H9 (cell line): ENCODE results near the gene B3GNT5. TPM values are rescaled to one million over a fixed set of nuclear protein-coding genes. Genes with fewer than 3 reads are reported as not detected.

Source experiments
- DNase-seq: peaks from one replicate; pipeline ENCODE4 v3.0.0-alpha.2; 2017
- H2AFZ ChIP-seq: one replicate; pipeline ENCODE4 v1.6.1; 2013; ENCODE audit warnings: mild to moderate bottlenecking, low read length, control low read depth, moderate library complexity
- H2AK5ac ChIP-seq: 2 replicates; pipeline ENCODE4 v1.6.1; 2013; ENCODE audit warnings: low read length, control low read depth, mixed read lengths; ENCODE audit not compliant: insufficient read length
- H2BK120ac ChIP-seq: one replicate; pipeline ENCODE4 v1.6.1; 2013; ENCODE audit warnings: low read depth, mild to moderate bottlenecking, low read length, control low read depth, inconsistent platforms; ENCODE audit not compliant: poor library complexity, severe bottlenecking
- H2BK12ac ChIP-seq: 2 replicates; pipeline ENCODE4 v1.6.1; 2013; ENCODE audit warnings: low read length, control low read depth, mixed read lengths, low read depth; ENCODE audit not compliant: insufficient read length
- H2BK15ac ChIP-seq: 2 replicates; pipeline ENCODE4 v1.6.1; 2013; ENCODE audit warnings: low read depth, low read length, control low read depth
- H2BK20ac ChIP-seq: one replicate; pipeline ENCODE4 v1.6.1; 2013; ENCODE audit warnings: low read depth, mild to moderate bottlenecking, low read length, control low read depth, inconsistent platforms; ENCODE audit not compliant: poor library complexity, severe bottlenecking
- H2BK5ac ChIP-seq: 2 replicates; pipeline ENCODE4 v1.6.1; 2013; ENCODE audit warnings: low read length, control low read depth, mixed read lengths; ENCODE audit not compliant: insufficient read length
- H3K14ac ChIP-seq: 2 replicates; pipeline ENCODE4 v1.6.1; 2013; ENCODE audit warnings: low read length, control low read depth; ENCODE audit not compliant: insufficient read depth
- H3K18ac ChIP-seq: 2 replicates; pipeline ENCODE4 v1.6.1; 2013; ENCODE audit warnings: low read depth, mild to moderate bottlenecking, mixed read lengths, low read length, control low read depth; ENCODE audit not compliant: insufficient read length
- H3K23ac ChIP-seq: 2 replicates; pipeline ENCODE4 v1.6.1; 2013; ENCODE audit warnings: low read length, control low read depth, mixed read lengths, low read depth; ENCODE audit not compliant: insufficient read length
- H3K23me2 ChIP-seq: 2 replicates; pipeline ENCODE4 v1.6.1; 2013; ENCODE audit warnings: low read depth, mild to moderate bottlenecking, mixed read lengths, low read length, control low read depth; ENCODE audit not compliant: insufficient read length, poor library complexity, severe bottlenecking
- H3K27ac ChIP-seq: 2 replicates; pipeline ENCODE4 v1.5.1; 2013; ENCODE audit warnings: low read length, control low read depth, mixed read lengths, low read depth; ENCODE audit not compliant: insufficient read length
- H3K27me3 ChIP-seq: 2 replicates; pipeline ENCODE4 v1.6.1; 2013; ENCODE audit warnings: low read length, control low read depth, inconsistent platforms; ENCODE audit not compliant: insufficient read depth
- H3K4ac ChIP-seq: 2 replicates; pipeline ENCODE4 v1.6.1; 2013; ENCODE audit warnings: low read depth, mild to moderate bottlenecking, control low read depth, inconsistent platforms, low read length, moderate library complexity
- H3K4me1 ChIP-seq: 2 replicates; pipeline ENCODE4 v1.6.1; 2013; ENCODE audit warnings: low read length, control low read depth, inconsistent platforms; ENCODE audit not compliant: insufficient read depth
- H3K4me2 ChIP-seq: 2 replicates; pipeline ENCODE4 v1.6.1; 2013; ENCODE audit warnings: low read length, control low read depth, mixed read lengths; ENCODE audit not compliant: insufficient read length, insufficient read depth
- H3K56ac ChIP-seq: 2 replicates; pipeline ENCODE4 v1.6.1; 2013; ENCODE audit warnings: low read depth, mild to moderate bottlenecking, mixed read lengths, low read length, control low read depth; ENCODE audit not compliant: insufficient read length
- H3K79me1 ChIP-seq: 2 replicates; pipeline ENCODE4 v1.6.1; 2013; ENCODE audit warnings: low read depth, mild to moderate bottlenecking, moderate library complexity, low read length, control low read depth, inconsistent platforms; ENCODE audit not compliant: insufficient read depth, poor library complexity, severe bottlenecking
- H3K79me2 ChIP-seq: 2 replicates; pipeline ENCODE4 v1.6.1; 2013; ENCODE audit warnings: low read length, control low read depth, inconsistent platforms; ENCODE audit not compliant: insufficient read depth
- H3K9ac ChIP-seq: 2 replicates; pipeline ENCODE4 v1.6.1; 2013; ENCODE audit warnings: low read length, control low read depth, mixed read lengths; ENCODE audit not compliant: insufficient read length; ENCODE audit errors: extremely low read depth
- H3K9me3 ChIP-seq: one replicate; pipeline ENCODE4 v1.6.1; 2013; ENCODE audit warnings: low read depth, low read length, inconsistent platforms; ENCODE audit not compliant: control insufficient read depth
- H3T11ph ChIP-seq: one replicate; pipeline ENCODE4 v1.6.1; 2013; ENCODE audit warnings: mild to moderate bottlenecking, low read length, control low read depth, inconsistent platforms
- H4K20me1 ChIP-seq: one replicate; pipeline ENCODE4 v1.6.1; 2013; ENCODE audit not compliant: control insufficient read depth, insufficient read length, insufficient read depth
- H4K5ac ChIP-seq: 2 replicates; pipeline ENCODE4 v1.6.1; 2013; ENCODE audit warnings: low read depth, mild to moderate bottlenecking, mixed read lengths, low read length, control low read depth; ENCODE audit not compliant: insufficient read length
- H4K8ac ChIP-seq: replicated peaks from 2 replicates; pipeline ENCODE4 v1.6.1; 2013; ENCODE audit warnings: low read length, control low read depth, mixed read lengths, low read depth; ENCODE audit not compliant: insufficient read length
- H4K91ac ChIP-seq: 2 replicates; pipeline ENCODE4 v1.6.1; 2013; ENCODE audit warnings: low read depth, mild to moderate bottlenecking, moderate library complexity, mixed read lengths, low read length, control low read depth; ENCODE audit not compliant: insufficient read length
- H3K27ac Mint-ChIP-seq, 3 experiments: 2 replicates in 2 of 3; 3 replicates in 1 of 3; pipeline ENCODE4 v1.8.0; 2020 to 2021; ENCODE audit warnings: mixed read lengths in 3 of 3, mild to moderate bottlenecking in 1 of 3, moderate library complexity in 1 of 3
- H3K27me3 Mint-ChIP-seq: 2 replicates; pipeline ENCODE4 v1.8.0; 2021; ENCODE audit warnings: low read depth, mild to moderate bottlenecking, moderate library complexity, mixed read lengths
- H3K36me3 Mint-ChIP-seq, 3 experiments: 2 replicates in 2 of 3; 3 replicates in 1 of 3; pipeline ENCODE4 v1.8.0; 2020 to 2021; ENCODE audit warnings: low read depth in 3 of 3, mixed read lengths in 3 of 3; ENCODE audit not compliant: insufficient read depth in 1 of 3
- H3K4me1 Mint-ChIP-seq, 2 experiments: 2 replicates each; pipeline ENCODE4 v1.8.0; 2020; ENCODE audit warnings: mixed read lengths in 2 of 2
- H3K4me3 Mint-ChIP-seq, 2 experiments: 2 replicates in 1 of 2; 3 replicates in 1 of 2; pipeline ENCODE4 v1.8.0; 2020 to 2021; ENCODE audit warnings: mild to moderate bottlenecking in 2 of 2, mixed read lengths in 2 of 2, moderate library complexity in 1 of 2
- H3K9me3 Mint-ChIP-seq, 2 experiments: 2 replicates in 1 of 2; 3 replicates in 1 of 2; pipeline ENCODE4 v1.8.0; 2020; ENCODE audit warnings: mild to moderate bottlenecking in 2 of 2, mixed read lengths in 2 of 2, moderate library complexity in 1 of 2
- WGBS: extraction: QIAGEN DNeasy Blood & Tissue Kit; methylation state at CpG from one replicate; pipeline ENCODE4 v1.1.7; 2013; ENCODE audit warnings: missing lambda C conversion rate, low lambda C conversion rate, mixed read lengths; ENCODE audit not compliant: insufficient read length; ENCODE audit errors: extremely low coverage; 5-methylcytosine and 5-hydroxymethylcytosine counted together
- total RNA-seq: library from RNA; stranded (reverse); gene quantifications from 2 replicates; pipeline ENCODE4 v1.2.1, GENCODE V29; 2021
- TF ChIP-seq, protein P1 (sequence below): fragments of 200-600 bp; sonication (generic); conservative IDR thresholded peaks from 3 replicates; pipeline ENCODE4 v1.8.0; 2021; ENCODE audit warnings: antibody characterized with exemption, mild to moderate bottlenecking

The B3GNT5 gene
- total RNA-seq, 1 experiment from 2014 or later, result 7.3 TPM

DNA sequence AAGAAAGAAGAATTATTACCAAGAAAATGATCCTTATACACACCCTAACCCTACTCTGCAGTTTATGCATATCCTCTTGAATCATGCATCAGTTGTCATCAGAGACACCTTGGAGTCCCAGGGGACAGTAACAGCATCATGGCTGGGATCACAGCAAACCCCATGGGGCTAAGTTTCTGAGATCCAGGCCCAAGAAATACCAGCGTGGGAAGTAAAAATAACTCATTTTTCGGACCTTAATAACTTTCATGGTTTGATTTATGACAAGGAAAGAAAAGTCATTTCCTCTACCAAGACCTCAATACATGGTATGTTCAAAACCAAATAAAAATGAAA, 38.8 kb upstream of the B3GNT5 start:
- no peak overlapping the region for H2BK15ac ChIP-seq
- H3K79me1 ChIP-seq, result no peaks in the 10 kb centered on the region
- H4K8ac ChIP-seq, result no peak overlapping the region
- Mint-ChIP-seq H3K27me3 (no peaks in the 10 kb centered on the region), H3K27ac (no peak overlapping the region), H3K4me1 (peaks cover 3 to 7% of the 10 kb centered on the region in 2 experiments), H3K4me3 (no peak overlapping the region), H3K9me3 (no peaks in the 10 kb centered on the region; a peak in 1 of 5 replicates), H3K36me3 (no peaks in the 10 kb centered on the region; a peak in 1 of 7 replicates)
- H3K4me1 ChIP-seq, result 0 out of 2 replicates have a peak, but pooled peaks cover 3% of the 10 kb centered on the region
- H2AFZ ChIP-seq, result no peak overlapping the region
- H3K4ac ChIP-seq, result no peak overlapping the region
- no peak overlapping the region for H2BK12ac ChIP-seq
- H3K4me2 ChIP-seq, result no peak overlapping the region
- no peak overlapping the region for H3K27ac ChIP-seq
- H3K27me3 ChIP-seq, result no peaks in the 10 kb centered on the region
- no peak overlapping the region for H2BK5ac ChIP-seq
- H2BK20ac ChIP-seq, result no peak overlapping the region
- H3K23me2 ChIP-seq, result no peaks in the 10 kb centered on the region
- no peaks in the 10 kb centered on the region for H3K9me3 ChIP-seq
- no peak overlapping the region for H4K91ac ChIP-seq
- no peak overlapping the region for H3T11ph ChIP-seq
- H3K79me2 ChIP-seq, result no peaks in the 10 kb centered on the region
- TF ChIP-seq, protein P1, sequence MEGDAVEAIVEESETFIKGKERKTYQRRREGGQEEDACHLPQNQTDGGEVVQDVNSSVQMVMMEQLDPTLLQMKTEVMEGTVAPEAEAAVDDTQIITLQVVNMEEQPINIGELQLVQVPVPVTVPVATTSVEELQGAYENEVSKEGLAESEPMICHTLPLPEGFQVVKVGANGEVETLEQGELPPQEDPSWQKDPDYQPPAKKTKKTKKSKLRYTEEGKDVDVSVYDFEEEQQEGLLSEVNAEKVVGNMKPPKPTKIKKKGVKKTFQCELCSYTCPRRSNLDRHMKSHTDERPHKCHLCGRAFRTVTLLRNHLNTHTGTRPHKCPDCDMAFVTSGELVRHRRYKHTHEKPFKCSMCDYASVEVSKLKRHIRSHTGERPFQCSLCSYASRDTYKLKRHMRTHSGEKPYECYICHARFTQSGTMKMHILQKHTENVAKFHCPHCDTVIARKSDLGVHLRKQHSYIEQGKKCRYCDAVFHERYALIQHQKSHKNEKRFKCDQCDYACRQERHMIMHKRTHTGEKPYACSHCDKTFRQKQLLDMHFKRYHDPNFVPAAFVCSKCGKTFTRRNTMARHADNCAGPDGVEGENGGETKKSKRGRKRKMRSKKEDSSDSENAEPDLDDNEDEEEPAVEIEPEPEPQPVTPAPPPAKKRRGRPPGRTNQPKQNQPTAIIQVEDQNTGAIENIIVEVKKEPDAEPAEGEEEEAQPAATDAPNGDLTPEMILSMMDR, result no peak
- no peak overlapping the region for H2AK5ac ChIP-seq
- no peaks in the 10 kb centered on the region for H4K20me1 ChIP-seq
- H3K23ac ChIP-seq, result no peak overlapping the region
- no peak overlapping the region for H2BK120ac ChIP-seq
- H3K18ac ChIP-seq, result no peak overlapping the region
- H3K14ac ChIP-seq, result no peak overlapping the region
- no peak overlapping the region for H3K9ac ChIP-seq
- no peak overlapping the region for H4K5ac ChIP-seq
- DNase-seq, result no peak
- no peak overlapping the region for H3K56ac ChIP-seq
- no CpG with 5 or more reads among the region's 2 CpGs for WGBS
